ENCODE measurements around the gene SELENOM. TPM values are rescaled to one million over a fixed set of nuclear protein-coding genes. Genes with fewer than 3 reads are reported as not detected.

Gene SELENOM
- total and polyA plus RNA-seq, 3 experiments from 2014 or later: 14.6 to 138 (median 15.4) TPM

DNA sequence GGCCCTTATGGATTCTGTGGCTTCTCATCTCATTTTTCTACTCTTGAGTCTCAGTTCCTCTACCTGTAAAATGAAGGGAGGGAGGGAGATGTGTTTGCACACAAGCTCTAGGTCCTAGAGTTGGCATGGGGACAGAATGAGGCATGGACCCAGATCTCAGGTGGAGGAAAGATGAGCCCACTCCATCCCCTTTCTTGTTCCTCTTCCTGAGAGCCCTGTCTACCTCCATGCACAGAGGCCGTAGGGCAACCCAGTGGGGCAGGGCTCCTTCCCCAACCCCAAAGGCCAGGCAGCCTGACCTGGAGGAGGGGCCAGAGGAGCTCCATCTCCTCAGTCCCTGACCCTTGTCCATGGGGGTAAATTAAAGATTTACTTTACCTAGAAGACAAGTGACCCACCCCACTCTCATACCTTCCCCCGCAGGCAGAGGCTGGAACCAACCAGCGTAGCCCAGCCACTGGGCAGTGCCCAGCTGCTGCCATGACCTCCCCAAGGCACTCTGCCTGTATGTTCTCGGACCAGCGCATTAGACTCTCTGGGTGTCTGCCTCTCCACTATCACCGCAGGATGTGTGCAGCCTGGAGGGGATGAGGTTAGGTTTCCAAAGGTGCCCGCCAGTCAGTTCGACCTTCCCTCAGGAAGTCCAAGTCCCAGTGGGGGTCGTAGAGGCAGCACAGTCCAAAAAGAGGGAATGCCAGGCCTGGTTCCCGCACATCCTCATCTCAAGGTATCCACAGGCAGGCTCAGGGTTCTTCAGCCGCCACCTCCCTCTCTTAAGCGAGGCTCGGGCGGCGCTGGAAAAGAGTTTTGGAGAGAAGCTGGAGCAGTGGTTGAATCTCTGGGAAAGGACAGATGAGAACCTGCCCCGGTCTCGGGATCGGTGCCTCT, 23.2 kb downstream of the SELENOM start:
- ChIA-PET CTCF (interaction anchor here (0.6 to 2.3 kb wide), 31 partner anchors 9 to 451 kb away, joined by 3 to 14 read pairs (median 4); partner anchors contain the start of genes DUSP18, LIMK2, MORC2 and SELENOM), POLR2A (interaction anchor here (1.0 to 1.9 kb wide), 5 partner anchors 23 to 449 kb away, joined by 3 to 11 read pairs (median 4); partner anchors contain the start of genes MORC2, PIK3IP1, SELENOM and SLC35E4)
- Histone ChIP-seq H3K4me1 (ENCODE audit: insufficient read depth, low read length) (peaks cover 38% of the 10 kb centered on the region), H3K36me3 (ENCODE audit: insufficient read depth, low read length) (no peaks in the 10 kb centered on the region), H3K9me3 (ENCODE audit: low read length) (no peaks in the 10 kb centered on the region), H3K4me3 (ENCODE audit: low read length) (peak overlapping the region; percentile 69), H3K27me3 (ENCODE audit: insufficient read depth, low read length, poor library complexity, severe bottlenecking) (no peaks in the 10 kb centered on the region), H3K27ac (ENCODE audit: low read depth, low read length) (peak overlapping the region; percentile 68)
- no peaks in the 10 kb centered on the region for H3K27me3 Mint-ChIP-seq
- H3K9me3 Mint-ChIP-seq: peaks cover 0 to 2% (median 0%) of the 10 kb centered on the region in 5 donors
- H3K4me3 Mint-ChIP-seq: peak overlapping the region; percentile 83 to 92 (median 86)
- DNase-seq: no peak
- peaks cover 29 to 42% (median 31%) of the 10 kb centered on the region in 3 donors for H3K4me1 Mint-ChIP-seq
- H3K27ac Mint-ChIP-seq: peak overlapping the region; percentile 8 to 84 (median 74)
- H3K36me3 Mint-ChIP-seq: no peaks in the 10 kb centered on the region

DNA sequence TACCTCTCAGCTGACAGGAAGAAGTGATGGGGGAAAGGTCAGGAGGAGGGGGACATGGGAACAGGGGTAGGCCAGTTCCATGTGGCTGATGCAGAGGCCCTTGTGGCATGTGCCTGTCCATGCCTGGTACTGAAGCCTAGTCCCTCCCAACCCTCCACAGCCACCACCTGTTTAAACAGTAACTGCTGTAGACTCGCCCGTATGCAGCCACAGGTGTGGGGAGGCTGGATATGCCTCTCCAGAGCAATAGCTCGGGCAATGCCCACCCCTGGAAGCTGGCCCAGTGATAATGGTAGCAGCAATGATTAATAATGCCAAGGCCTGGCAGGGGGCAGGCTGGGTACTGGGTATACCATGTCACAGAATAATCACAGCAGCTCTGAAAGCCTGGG, 24.0 kb downstream of the SELENOM start:
- H3K27ac ChIP-seq (ENCODE audit: low read depth, low read length): no peak overlapping the region
- Mint-ChIP-seq H3K9me3 (peaks cover 0 to 2% (median 0%) of the 10 kb centered on the region in 5 donors), H3K27me3 (no peaks in the 10 kb centered on the region), H3K4me3 (peak overlapping the region in 6 of 7 donors; percentile 83 to 92 (median 87)), H3K36me3 (no peaks in the 10 kb centered on the region), H3K4me1 (peaks cover 29 to 42% (median 31%) of the 10 kb centered on the region in 3 donors), H3K27ac (peak overlapping the region in 1 of 8 donors; percentile 23)
- H3K4me3 ChIP-seq (ENCODE audit: low read length): no peak overlapping the region
- ChIA-PET CTCF (interaction anchor here (1.1 to 2.2 kb wide), 4 partner anchors 23 to 449 kb away, joined by 3 to 10 read pairs (median 4); partner anchors contain the start of genes DUSP18 and SELENOM), POLR2A (interaction anchor here (1.9 kb wide), 1 partner anchor 24 kb away, joined by 7 read pairs; the partner anchor contains the start of gene SELENOM)
- no peaks in the 10 kb centered on the region for H3K36me3 ChIP-seq (ENCODE audit: insufficient read depth, low read length)
- DNase-seq: no peak
- peaks cover 38% of the 10 kb centered on the region for H3K4me1 ChIP-seq (ENCODE audit: insufficient read depth, low read length)
- no peaks in the 10 kb centered on the region for H3K27me3 ChIP-seq (ENCODE audit: insufficient read depth, low read length, poor library complexity, severe bottlenecking)
- no peaks in the 10 kb centered on the region for H3K9me3 ChIP-seq (ENCODE audit: low read length)

DNA sequence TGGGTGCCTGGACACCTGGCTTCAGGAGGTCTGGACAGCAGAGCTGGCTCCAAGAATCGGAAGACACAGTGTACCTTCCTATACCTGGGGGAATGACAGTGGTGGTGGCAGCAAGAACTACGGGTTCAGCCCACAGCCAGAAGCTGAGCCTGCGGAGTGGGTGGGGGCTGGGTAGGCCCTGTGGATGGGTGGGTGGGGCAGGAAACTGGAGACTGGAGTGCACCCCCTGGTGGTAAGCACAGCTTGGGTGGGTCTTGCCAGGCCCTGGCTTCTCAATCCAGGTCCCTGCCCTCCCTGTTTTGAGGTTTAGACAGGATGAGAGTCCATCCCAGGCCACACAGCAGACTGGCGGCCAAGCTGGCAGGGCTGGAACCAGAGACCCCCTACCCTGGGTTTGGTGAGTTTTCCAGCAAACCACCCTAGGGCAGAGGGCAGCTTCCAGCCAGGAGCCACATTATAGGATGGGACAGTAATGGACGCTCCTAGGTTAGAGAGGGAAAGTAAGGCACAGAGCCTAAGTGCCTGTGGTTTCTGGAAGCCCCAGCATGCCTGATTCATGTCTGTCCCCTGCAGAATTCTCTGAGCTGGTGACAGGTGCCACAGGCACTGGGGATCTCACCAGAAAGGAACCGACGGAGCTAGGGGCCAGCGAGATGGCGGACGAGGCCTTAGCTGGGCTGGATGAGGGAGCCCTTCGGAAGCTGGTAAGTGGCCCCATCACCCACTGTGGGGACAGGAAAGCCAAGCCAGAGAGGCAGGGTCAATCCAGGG, 24.6 kb downstream of the SELENOM start:
- peaks cover 29 to 42% (median 31%) of the 10 kb centered on the region in 3 donors for H3K4me1 Mint-ChIP-seq
- Histone ChIP-seq H3K4me3 (ENCODE audit: low read length) (no peak overlapping the region), H3K4me1 (ENCODE audit: insufficient read depth, low read length) (peaks cover 38% of the 10 kb centered on the region), H3K27ac (ENCODE audit: low read depth, low read length) (no peak overlapping the region), H3K9me3 (ENCODE audit: low read length) (no peaks in the 10 kb centered on the region), H3K36me3 (ENCODE audit: insufficient read depth, low read length) (no peaks in the 10 kb centered on the region), H3K27me3 (ENCODE audit: insufficient read depth, low read length, poor library complexity, severe bottlenecking) (no peaks in the 10 kb centered on the region)
- H3K9me3 Mint-ChIP-seq: peaks cover 0 to 2% (median 0%) of the 10 kb centered on the region in 5 donors
- H3K27me3 Mint-ChIP-seq: no peaks in the 10 kb centered on the region
- ChIA-PET POLR2A (no interaction called here), CTCF (interaction anchor here (1.1 to 1.7 kb wide), 3 partner anchors 24 to 448 kb away, joined by 3 to 5 read pairs (median 3); partner anchors contain the start of genes DUSP18 and SELENOM)
- H3K4me3 Mint-ChIP-seq: peak overlapping the region; percentile 47 to 93 (median 89)
- DNase-seq: peak in 3 of 5 donors; percentile 25 to 58 (median 52)
- H3K27ac Mint-ChIP-seq: peak overlapping the region in 2 of 8 donors; percentile 81 to 84
- no peaks in the 10 kb centered on the region for H3K36me3 Mint-ChIP-seq

DNA sequence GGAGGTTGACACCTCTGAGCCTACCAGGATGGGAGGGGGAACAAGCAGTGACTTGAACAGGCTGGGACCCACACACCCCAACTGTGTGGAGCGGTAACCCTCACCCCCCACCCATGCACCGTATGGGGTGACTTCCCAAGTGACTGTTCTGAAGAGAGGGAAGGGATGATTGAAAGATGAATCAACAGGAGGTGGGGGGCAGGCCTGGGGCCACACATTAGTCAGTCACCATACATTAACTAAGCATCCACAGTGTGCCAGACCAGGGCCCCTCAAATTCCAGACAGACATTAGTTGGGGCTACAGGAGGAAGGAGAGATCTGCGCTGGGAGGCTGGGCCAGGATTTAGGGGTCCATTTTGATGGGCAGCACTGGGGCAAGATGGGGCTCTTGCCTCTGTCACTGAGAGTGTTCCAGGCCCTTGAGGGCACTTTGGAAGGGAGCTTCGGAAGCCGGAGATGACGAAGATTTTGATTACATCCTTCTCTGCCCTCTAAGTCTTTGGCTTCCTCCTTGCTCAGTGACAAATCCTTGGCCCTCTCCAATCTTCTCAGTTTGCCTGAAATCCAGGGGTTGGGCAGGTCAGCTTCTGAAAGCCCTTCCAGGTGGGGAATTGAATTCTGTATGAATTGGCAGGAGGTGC, 25.3 kb downstream of the SELENOM start:
- Histone ChIP-seq H3K36me3 (ENCODE audit: insufficient read depth, low read length) (no peaks in the 10 kb centered on the region), H3K27ac (ENCODE audit: low read depth, low read length) (no peak overlapping the region), H3K4me3 (ENCODE audit: low read length) (peak overlapping the region; percentile 60), H3K27me3 (ENCODE audit: insufficient read depth, low read length, poor library complexity, severe bottlenecking) (no peaks in the 10 kb centered on the region), H3K4me1 (ENCODE audit: insufficient read depth, low read length) (peaks cover 38% of the 10 kb centered on the region), H3K9me3 (ENCODE audit: low read length) (no peaks in the 10 kb centered on the region)
- no peaks in the 10 kb centered on the region for H3K36me3 Mint-ChIP-seq
- POLR2A ChIA-PET: no interaction called here
- peaks cover 0 to 2% (median 0%) of the 10 kb centered on the region in 5 donors for H3K9me3 Mint-ChIP-seq
- no peaks in the 10 kb centered on the region for H3K27me3 Mint-ChIP-seq
- H3K4me3 Mint-ChIP-seq: peak overlapping the region; percentile 82 to 93 (median 88)
- H3K27ac Mint-ChIP-seq: peak overlapping the region in 1 of 8 donors; percentile 81
- H3K4me1 Mint-ChIP-seq: peaks cover 29 to 42% (median 31%) of the 10 kb centered on the region in 3 donors
- CTCF ChIA-PET: interaction anchor here (0.8 to 1.7 kb wide), 2 partner anchors 26 to 447 kb away, joined by 3 to 5 read pairs; partner anchors contain the start of gene SELENOM
- DNase-seq: no peak

DNA sequence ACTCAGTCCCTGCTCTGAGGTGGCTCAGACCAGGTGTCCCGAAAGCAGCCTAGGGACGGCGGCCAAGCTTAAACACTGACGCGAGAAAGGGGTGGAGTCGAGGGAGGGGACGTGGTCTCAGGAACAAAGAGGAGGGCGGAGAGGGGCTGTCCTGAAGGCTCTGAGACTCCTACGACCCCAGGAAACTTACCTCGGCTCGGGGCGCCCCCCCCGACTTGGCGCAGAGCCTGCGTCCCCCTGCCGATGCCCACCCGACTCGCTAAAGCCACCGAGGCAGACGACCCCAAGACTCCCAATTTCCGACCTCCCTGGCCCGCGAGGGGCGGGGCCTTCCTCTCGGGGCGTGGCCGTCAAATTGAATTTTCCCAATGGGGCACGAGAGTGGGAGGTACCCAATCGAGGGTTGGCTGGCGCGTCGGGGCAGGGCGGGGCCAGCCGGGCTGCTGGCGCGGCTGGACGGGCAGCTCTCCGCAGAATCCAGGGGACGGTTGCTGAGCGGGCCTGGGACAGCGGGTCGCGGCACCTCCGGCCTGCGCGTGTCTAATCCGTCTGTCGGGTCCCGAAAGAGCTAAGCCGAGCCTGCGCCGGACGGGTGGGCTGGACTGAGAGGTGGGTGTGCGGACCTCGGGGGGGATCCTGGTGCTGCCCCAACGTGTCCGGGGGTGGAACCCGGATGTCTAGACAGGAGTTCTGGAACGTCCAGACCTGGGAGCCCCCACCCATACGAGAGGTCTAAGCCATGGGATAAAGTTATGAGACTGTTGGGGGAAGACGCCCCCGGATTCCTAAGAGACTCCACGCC, 26.3 kb downstream of the SELENOM start, which contains the start of gene SMTN:
SMTN (plus strand) TSS at position 471 of the 802 bp plus-strand sequence. CDS start 1,941 bp downstream, outside the sequence.
- POLR2A ChIA-PET: interaction anchor here (0.8 to 1.0 kb wide), 2 partner anchors 27 to 446 kb away, joined by 3 read pairs; partner anchors contain the start of gene SELENOM

DNA sequence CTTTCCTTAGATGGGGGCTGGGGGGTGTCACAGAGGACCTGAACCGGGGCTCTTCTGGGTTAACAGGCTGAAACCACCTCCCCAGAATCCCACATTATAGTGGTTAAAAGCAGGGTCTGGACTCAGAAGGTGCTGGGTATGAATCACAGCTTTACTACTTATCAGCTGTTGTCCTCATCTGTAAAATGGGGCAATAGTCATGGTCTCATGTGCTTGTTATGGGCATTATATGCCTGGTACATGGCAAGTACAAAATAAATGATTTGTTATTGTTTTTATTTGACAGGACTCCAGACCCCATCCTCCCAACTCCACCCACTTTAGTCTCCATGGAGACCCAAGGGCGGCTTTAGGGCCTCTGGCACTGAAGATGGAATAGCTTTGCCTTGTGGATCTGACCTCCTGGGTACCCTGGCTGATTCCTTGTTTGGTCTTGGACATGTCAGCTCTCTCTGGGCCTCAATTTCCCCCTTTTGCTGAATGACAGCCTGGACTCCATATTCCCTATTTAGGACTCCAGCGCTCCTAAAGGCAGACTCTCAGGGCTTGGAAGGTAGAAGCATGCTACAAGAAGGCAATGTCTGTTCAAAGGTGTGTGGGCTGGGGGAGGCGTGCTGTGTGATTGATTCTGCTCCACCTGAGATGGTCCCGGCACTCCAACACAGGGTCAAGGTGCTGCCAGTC, 27.1 kb downstream of the SELENOM start:
- H3K36me3 Mint-ChIP-seq: no peaks in the 10 kb centered on the region
- peak overlapping the region; percentile 82 to 93 (median 88) for H3K4me3 Mint-ChIP-seq
- Histone ChIP-seq H3K36me3 (ENCODE audit: insufficient read depth, low read length) (no peaks in the 10 kb centered on the region), H3K9me3 (ENCODE audit: low read length) (no peaks in the 10 kb centered on the region), H3K4me3 (ENCODE audit: low read length) (peak overlapping the region; percentile 60), H3K27ac (ENCODE audit: low read depth, low read length) (no peak overlapping the region), H3K4me1 (ENCODE audit: insufficient read depth, low read length) (peaks cover 38% of the 10 kb centered on the region), H3K27me3 (ENCODE audit: insufficient read depth, low read length, poor library complexity, severe bottlenecking) (no peaks in the 10 kb centered on the region)
- CTCF ChIA-PET: interaction anchor here (1.0 to 1.3 kb wide), 3 partner anchors 150 to 446 kb away, joined by 3 read pairs; no protein-coding TSS in a partner anchor
- no peaks in the 10 kb centered on the region for H3K27me3 Mint-ChIP-seq
- peak overlapping the region in 5 of 8 donors; percentile 46 to 96 (median 80) for H3K27ac Mint-ChIP-seq
- no peak for DNase-seq
- H3K4me1 Mint-ChIP-seq: peaks cover 29 to 41% (median 31%) of the 10 kb centered on the region in 3 donors
- peaks cover 0 to 2% (median 0%) of the 10 kb centered on the region in 5 donors for H3K9me3 Mint-ChIP-seq
- POLR2A ChIA-PET: interaction anchor here (0.8 to 1.0 kb wide), 2 partner anchors 27 to 446 kb away, joined by 3 read pairs; partner anchors contain the start of gene SELENOM

More for the DNA sequence above, 26.3 kb downstream of the SELENOM start, which contains the start of gene SMTN:
- Histone ChIP-seq H3K9me3 (ENCODE audit: low read length) (no peaks in the 10 kb centered on the region), H3K27ac (ENCODE audit: low read depth, low read length) (peak within 1 kb of the TSS; percentile 31), H3K4me1 (ENCODE audit: insufficient read depth, low read length) (peaks cover 38% of the 10 kb centered on the region), H3K4me3 (ENCODE audit: low read length) (peak within 1 kb of the TSS; percentile 60), H3K27me3 (ENCODE audit: insufficient read depth, low read length, poor library complexity, severe bottlenecking) (no peaks in the 10 kb centered on the region), H3K36me3 (ENCODE audit: insufficient read depth, low read length) (no peaks in the 10 kb centered on the region)
- H3K4me3 Mint-ChIP-seq: peak within 1 kb of the TSS; percentile 82 to 93 (median 88)
- DNase-seq: peak; percentile 84 to 90 (median 88)
- H3K36me3 Mint-ChIP-seq: no peaks in the 10 kb centered on the region
- CTCF ChIA-PET: interaction anchor here (1.0 kb wide), 2 partner anchors 150 to 193 kb away, joined by 3 read pairs; no protein-coding TSS in a partner anchor
- H3K27ac Mint-ChIP-seq: peak within 1 kb of the TSS in 6 of 8 donors; percentile 46 to 96 (median 73)
- H3K9me3 Mint-ChIP-seq: peaks cover 0 to 2% (median 0%) of the 10 kb centered on the region in 5 donors
- H3K4me1 Mint-ChIP-seq: peaks cover 29 to 42% (median 31%) of the 10 kb centered on the region in 3 donors
- no peaks in the 10 kb centered on the region for H3K27me3 Mint-ChIP-seq
